ENCODE measurements around the gene PSD. TPM values are rescaled to one million over a fixed set of nuclear protein-coding genes. Genes with fewer than 3 reads are reported as not detected.

PSD gene
- total RNA-seq, 4 donors from 2014 or later, result 0.22 to 3.4 (median 0.93) TPM

- H3K9me3 ChIP-seq, result no peaks in the 10 kb centered on the region
- intact Hi-C loops (cut with DNase I), result no loop called here
- H3K36me3 ChIP-seq, result no peaks in the 10 kb centered on the region
- 47 to 51% methylated on average over 2 of the region's 5 CpGs for WGBS, 2 donors
- DNase-seq, result no peak
- TF ChIP-seq POLR2A (IDR thresholded peaks at IDR 0.05), result no peak
- TF ChIP-seq, protein P1, sequence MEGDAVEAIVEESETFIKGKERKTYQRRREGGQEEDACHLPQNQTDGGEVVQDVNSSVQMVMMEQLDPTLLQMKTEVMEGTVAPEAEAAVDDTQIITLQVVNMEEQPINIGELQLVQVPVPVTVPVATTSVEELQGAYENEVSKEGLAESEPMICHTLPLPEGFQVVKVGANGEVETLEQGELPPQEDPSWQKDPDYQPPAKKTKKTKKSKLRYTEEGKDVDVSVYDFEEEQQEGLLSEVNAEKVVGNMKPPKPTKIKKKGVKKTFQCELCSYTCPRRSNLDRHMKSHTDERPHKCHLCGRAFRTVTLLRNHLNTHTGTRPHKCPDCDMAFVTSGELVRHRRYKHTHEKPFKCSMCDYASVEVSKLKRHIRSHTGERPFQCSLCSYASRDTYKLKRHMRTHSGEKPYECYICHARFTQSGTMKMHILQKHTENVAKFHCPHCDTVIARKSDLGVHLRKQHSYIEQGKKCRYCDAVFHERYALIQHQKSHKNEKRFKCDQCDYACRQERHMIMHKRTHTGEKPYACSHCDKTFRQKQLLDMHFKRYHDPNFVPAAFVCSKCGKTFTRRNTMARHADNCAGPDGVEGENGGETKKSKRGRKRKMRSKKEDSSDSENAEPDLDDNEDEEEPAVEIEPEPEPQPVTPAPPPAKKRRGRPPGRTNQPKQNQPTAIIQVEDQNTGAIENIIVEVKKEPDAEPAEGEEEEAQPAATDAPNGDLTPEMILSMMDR (IDR thresholded peaks at IDR 0.05), result no peak
- H3K27me3 ChIP-seq, result peaks cover 0 to 29% (median 0%) of the 10 kb centered on the region in 4 donors
- H3K4me3 ChIP-seq, result no peak overlapping the region
- peaks cover 9 to 51% (median 16%) of the 10 kb centered on the region in 3 donors for H3K4me1 ChIP-seq
- H3K27ac ChIP-seq, result peak overlapping the region in 1 of 4 donors; percentile 28
These were observed 15.0 kb upstream of the PSD start for GRCh38 chr10:102433619-102434046.

- DNase-seq, result peak; percentile 80
- 0 to 2% methylated on average over 22 to 24 of the region's 52 CpGs for WGBS, 2 donors
- Histone ChIP-seq H3K27ac (peak within 1 kb of the TSS; percentile 83 to 93 (median 88)), H3K9me3 (no peaks in the 10 kb centered on the region), H3K27me3 (peaks cover 0 to 29% (median 0%) of the 10 kb centered on the region in 4 donors), H3K4me3 (peak within 1 kb of the TSS; percentile 75 to 95 (median 88)), H3K4me1 (peaks cover 9 to 58% (median 16%) of the 10 kb centered on the region in 3 donors), H3K36me3 (no peaks in the 10 kb centered on the region)
- intact Hi-C loops (cut with DNase I), result no loop called here
- TF ChIP-seq, protein P1 (IDR thresholded peaks at IDR 0.05), result peak in 1 of 6 experiments; percentile 21
- TF ChIP-seq POLR2A (IDR thresholded peaks at IDR 0.05), result peak in 2 of 4 donors; percentile 21 to 47
These were observed 13.8 kb upstream of the PSD start, which contains the start of gene CUEDC2 for GRCh38 chr10:102432162-102432950. CUEDC2 (minus strand) TSS chr10:102432574; CDS start chr10:102425188, 7,386 bp downstream.

DNA sequence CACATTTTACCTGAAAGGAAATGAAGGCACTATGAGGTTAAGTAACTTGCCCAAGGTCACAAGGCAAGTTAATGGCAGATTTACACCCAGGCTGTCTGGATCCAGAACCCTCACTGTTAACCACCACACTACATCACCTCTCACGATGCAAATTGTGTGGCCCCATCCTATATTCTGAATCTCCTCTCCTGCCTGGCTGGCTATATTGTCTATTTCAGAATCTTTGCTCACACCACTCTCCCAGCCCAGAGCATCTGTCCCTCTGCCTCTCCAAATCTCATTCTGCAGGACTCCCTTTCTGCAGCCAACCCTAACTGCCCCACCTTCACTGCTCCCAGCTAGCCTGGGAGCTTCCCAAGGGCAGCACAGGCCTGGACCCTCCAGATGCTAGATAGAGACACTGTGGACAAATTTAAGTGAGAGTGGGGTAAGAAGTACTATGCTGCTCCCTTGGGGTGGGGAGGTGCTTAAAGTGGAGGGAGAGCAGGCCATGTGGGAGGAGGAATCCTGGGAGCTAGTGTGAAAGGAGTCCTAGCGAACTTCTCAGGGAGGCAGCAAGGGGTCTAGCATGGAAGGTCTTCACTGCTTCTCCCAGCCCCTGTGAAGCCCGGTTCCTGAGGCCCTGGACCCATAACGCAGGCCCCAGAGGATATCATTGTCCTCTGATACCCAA, 13.0 kb upstream of the PSD start:
- 10 to 17% methylated on average over 3 to 4 of the region's 4 CpGs for WGBS, 2 donors
- Histone ChIP-seq H3K4me3 (peak overlapping the region; percentile 75 to 95 (median 88)), H3K27ac (peak overlapping the region; percentile 83 to 93 (median 88)), H3K4me1 (peaks cover 9 to 58% (median 16%) of the 10 kb centered on the region in 3 donors), H3K27me3 (peaks cover 0 to 29% (median 0%) of the 10 kb centered on the region in 4 donors), H3K36me3 (no peaks in the 10 kb centered on the region), H3K9me3 (no peaks in the 10 kb centered on the region)
- TF ChIP-seq, protein P1 (IDR thresholded peaks at IDR 0.05), result no peak
- TF ChIP-seq POLR2A (IDR thresholded peaks at IDR 0.05), result no peak
- no peak for DNase-seq
- intact Hi-C loops (cut with DNase I), result no loop called here

GRCh38 chr10:102429468-102429867, 10.9 kb upstream of the PSD start:
- H3K4me1 ChIP-seq, result peaks cover 9 to 38% (median 15%) of the 10 kb centered on the region in 3 donors
- H3K36me3 ChIP-seq, result peaks cover 0 to 8% (median 2%) of the 10 kb centered on the region in 3 donors
- H3K4me3 ChIP-seq, result no peak overlapping the region
- H3K27ac ChIP-seq, result no peak overlapping the region
- no peaks in the 10 kb centered on the region for H3K9me3 ChIP-seq
- intact Hi-C loops (cut with DNase I), result no loop called here
- peaks cover 0 to 8% (median 0%) of the 10 kb centered on the region in 4 donors for H3K27me3 ChIP-seq
- 84 to 86% methylated on average over 6 to 7 of the region's 8 CpGs for WGBS, 2 donors
- DNase-seq, result no peak
- TF ChIP-seq POLR2A (IDR thresholded peaks at IDR 0.05), result no peak
- TF ChIP-seq, protein P1 (IDR thresholded peaks at IDR 0.05), result no peak

Data from esophagus squamous epithelium (tissue), 5 donors.